NCI-H146 treated with DMSO at 0.1 percent for 48 hours (cell line): ENCODE data around the gene HIP1.
"Not testable (repeated sequence)": the region's sequence is repeated elsewhere in the genome, so short reads cannot be mapped to it uniquely, and the experiment has no call there.

Experiments
- DNase-seq: peaks from one replicate; lab custom pipeline; 2025; ENCODE audit not compliant: unreplicated experiment; lab: John Stamatoyannopoulos, UW

Gene HIP1

DNA sequence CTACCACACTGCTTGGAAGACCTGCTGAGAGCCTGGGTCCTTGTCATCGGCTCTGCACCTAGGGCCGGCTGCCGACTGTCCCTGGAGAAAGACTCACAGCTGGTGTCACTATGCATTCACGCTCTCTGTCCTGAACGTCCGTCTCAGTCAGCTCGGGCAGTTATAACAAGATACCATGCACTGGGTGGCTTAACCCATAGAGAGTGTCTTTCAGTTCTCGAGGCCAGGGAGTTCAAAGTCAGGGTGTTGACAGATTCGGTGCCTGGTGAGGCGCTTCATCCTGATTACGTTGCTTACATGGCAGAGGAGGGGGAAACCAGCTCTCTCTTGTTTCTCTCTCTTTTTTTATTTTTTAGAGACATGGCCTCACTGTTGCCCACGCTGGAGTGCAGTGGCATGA lies 155.5 kb downstream of the HIP1 start:
- no peak for DNase-seq

DNA sequence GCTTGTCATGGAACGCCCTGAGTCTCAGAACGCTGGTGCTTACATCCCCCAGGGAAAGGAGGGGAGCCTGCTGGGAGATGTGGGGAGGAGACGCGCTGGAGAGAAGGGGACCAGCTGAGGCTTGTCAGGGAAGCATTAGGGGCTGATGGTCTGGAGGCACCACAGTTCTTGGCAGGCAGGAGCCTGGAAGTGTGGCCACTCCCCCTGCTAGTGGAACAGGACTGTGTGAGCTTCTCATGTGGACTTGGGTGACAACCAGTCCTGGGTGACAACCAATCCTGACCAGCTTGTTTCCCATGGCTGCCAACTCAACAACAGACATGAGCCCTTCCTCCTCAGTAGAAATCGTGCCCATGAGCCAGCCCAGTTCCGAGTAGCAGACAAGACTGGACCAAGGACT lies 158.8 kb downstream of the HIP1 start:
- DNase-seq = no peak

DNA sequence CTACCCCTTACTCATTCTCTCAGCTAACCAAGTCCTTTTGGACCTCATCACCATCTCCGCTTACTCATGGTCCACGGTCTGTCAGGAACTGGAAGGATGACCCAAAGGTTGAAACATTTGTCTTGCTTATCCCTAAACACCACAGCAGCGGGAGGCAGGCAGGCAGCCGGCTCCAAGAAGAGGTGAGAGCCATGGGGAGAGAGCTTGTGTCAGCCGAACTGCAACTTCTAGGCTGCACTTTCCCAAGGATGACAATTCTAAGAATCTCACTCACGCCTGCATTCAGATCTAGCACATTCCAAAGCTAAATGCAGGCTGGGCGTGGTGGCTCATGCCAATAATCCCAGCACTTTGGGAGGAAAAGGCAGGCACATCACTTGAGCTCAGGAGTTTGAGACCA lies 160.7 kb downstream of the HIP1 start:
- DNase-seq = no peak

DNA sequence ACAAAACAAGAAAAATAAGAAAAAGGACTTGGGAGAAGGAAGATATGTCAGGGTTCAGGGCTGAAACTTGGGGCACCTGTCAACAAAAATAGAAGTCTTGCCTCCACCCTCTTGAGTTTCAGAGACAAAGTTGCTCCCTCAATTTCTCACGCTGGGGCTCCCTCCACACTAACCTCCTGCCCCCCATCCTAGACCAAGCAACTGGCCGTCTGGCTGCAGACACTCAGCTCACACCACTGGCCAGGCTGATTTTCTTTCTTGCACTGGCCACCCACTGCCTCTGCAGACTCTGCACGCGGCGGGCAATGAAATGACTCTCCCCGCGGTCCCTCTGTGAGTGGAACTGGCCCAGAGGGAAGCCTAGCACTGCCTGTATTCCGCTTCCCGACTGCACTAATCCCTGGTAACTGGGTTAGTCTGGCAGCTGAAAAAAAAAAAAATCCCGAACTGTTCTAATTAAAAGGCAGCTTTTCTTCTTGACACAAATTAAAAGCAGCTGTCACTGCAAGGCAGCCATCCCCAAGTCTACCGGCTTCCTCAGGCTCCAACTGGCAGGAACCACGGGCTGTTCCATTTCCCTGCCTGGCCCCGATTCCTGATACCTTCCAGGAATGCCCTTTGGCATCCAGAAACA lies 163.1 kb downstream of the HIP1 start:
- DNase-seq = no peak

DNA sequence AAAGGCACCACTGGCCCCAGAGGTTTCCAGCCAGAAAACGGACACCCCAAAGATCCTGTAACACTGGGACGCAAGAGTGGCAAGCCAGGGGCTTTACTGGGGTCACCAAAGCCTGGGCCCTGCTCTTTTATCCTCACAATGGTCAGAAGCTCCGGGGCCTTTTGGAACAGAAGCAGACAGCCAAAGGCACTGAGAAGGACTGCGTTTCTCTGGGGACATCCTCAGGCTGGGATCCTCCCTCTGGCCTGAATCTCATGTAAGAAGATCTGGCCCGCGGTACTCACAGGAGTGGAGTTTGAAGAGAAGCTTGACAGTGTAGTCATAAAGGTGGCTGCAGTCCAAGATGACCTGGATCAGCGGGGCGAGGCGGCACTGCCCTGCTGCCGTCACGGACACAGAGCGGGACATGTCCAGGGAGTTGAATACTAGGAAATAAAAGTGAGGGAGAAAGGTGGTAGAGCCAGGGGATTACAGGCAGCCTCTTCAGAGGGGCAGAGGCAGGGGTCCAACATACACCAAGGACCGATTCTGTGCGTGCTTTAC lies 165.2 kb downstream of the HIP1 start:
- no peak for DNase-seq

DNA sequence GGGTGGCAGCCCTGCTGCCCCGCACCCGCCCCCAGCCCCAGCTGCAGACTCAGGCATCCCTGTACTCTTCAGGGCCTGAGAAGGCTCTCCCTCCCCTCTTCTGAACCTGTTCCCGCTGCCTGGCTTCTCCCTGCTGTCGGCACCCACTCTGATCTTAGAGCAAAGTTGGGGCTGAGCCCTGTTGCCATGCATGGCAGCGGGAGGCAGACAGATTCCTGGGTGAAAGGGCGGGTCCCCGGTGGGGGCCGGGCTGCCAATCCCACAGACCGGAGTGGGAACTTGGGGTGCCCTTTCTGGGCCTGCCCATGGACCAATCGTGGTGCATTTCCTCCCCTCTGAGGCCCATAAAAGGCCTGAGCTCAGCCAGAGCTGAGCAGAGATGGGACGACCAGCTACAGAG lies 165.9 kb downstream of the HIP1 start:
- no peak for DNase-seq

DNA sequence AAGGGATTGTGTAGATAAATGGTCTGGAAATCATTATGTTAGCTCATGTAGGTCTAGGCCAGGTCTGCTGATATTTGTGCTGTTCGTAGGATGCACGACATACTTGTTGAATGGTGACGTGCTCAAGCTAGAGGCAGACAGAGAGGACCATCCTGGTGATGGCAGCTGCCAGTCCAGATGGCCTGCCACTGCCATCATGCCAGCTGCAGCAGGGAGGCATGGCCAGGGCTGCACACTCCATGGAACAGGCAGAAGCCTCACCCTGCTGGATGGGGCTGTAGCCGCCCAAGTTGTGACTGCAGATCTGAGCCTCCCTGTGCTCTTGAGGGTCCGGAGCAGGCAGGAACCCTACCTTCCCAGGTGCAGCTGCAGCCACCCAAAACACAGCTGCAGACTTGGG lies 166.3 kb downstream of the HIP1 start:
- DNase-seq = no peak

DNA sequence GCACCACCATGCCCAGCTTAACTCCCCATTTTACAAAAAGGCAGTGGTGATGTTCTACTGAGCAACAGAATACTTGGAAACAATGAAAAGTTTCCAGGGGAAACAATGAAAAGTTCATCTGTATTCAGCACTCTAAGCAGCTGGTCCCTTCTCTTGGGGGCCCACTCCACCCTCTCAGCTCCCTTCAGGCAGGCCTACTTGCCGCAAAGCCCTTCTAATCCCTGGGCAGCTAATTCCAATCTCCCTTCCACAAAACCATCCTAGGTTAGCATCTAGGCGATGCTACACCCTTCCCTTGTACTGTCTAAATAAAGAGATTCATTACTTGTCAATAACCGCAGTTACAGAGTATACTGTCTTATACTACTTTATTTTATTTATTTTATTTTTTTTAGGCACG lies 167.5 kb downstream of the HIP1 start:
- DNase-seq = no peak

DNA sequence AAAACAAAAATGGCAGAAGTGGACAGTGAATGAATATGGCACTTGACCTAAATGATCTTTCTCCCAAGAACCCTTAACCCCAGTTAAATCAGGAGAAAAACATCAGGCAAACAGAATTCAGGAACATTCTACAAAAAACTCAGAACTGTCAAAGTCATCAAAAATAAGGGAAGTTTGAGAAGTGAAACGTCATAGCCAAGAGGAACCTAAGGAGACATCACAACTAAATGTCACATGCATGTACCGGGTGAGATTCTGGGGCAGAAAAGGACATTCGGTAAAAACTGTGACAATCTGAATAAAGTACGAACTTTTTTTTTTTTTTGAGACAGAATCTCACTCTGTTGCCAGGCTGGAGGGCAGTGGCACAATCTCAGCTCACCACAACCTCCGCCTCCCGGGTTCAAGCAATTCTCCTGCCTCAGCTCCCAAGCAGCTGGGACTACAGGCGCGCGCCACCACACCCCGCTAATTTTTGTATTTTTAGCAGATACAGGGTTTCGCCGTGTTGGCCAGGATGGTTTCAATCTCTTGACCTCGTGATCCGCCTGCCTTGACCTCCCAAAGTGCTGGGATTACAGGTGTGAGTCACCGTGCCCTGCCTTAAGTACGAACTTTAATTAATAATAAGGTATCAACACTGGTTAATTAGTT lies 169.0 kb downstream of the HIP1 start:
- DNase-seq = not testable (repeated sequence)

DNA sequence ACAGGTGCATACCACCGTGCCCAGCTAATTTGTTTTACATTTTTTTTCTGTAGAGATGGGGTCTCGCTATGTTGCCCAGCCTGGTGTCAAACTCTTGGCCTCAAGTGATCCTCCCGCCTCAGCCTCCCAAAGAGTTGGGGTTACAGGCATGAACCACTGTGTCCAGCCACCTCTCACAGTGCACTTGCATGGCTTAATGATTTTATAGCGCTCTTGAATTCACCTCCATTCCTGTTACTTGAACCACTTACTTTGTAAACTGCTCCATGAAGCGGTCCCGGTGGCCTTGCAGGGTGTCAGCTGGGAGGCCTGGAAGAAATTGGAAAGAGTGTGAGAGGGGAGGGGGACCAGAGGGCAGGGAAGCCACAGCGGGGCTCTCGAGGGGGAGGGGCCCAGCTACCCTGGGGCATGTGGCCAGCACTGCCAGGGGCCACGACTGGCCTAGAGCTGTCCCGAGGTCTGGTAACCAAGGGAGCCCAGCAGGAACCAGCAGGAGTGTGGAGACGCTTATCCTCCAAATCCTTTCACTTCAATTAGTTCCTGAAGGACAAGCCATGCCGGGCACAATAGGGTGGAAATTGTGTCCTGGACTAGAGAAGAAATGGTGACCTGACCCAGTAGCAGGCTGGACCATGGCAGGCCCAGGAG lies 170.7 kb downstream of the HIP1 start:
- DNase-seq = no peak

DNA sequence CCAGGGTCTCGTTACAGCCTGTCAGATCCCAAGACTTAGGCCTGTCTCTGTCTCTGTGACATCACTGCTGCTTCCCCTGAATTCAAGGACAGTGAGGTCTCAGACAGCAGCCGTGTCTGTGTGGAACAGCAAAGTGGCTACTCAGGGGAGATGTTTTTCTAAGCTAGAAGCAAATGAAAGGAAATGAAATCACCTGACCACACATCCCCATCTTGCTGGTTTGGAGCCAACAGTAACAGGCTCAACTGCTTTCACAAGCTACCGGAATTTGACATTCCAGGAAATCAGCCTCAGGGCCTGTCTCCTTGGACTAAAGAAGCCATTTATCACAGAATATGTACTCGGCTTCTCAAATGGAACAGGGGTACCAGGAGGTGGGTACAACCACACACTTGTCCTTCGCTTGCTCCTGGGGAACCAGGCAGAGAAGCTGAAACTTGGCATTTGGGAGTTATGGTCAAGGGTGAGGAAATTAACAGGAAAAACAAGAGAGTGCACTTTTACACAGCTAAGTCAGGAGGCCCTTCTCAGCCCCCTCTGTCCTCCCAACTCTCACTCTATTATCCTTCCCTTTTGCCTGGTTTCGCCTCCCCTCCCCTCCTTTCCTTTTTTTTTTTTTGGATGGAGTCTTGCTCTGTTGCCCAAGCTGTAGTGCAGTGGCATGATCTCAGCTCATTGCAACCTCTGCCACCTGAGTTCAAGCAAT lies 173.5 kb downstream of the HIP1 start:
- DNase-seq = no peak

DNA sequence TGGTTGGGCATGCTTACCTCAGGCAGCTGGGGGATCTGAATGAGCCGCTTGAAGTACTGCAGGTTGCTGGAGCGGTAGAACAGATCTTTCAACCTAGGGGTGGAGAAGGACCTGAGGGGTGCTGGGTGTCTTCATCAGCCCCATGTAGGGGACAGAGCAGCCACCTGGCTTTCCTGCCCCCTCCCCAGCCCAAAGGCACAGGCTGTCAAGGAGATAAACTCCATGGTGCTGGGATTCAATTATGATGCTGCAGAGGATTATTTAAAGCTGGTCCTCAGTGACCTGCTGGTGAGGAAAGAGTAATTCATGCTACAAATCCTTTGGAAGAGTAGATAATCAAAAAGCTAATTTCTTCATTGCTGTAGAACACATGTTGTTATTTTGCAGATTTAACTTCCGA lies 175.6 kb downstream of the HIP1 start:
- no peak for DNase-seq

DNA sequence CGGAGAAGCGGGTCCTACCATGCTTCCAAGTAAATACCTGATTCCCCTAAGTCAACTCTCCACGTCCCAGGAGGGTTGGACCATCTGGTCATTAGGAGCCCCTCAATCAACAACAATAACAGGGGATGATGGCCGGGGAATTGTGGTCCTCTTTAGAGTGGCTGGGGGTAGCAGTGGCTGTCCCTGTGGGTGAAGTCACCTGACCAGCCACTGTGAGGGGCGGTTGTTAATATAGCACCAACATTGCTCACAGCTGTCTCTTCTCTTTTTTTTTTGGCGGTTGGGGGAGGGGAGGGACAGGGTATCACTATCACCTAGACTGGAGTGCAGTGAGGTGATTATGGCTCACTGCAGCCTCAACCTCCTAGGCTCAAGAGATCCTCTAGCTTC lies 178.8 kb downstream of the HIP1 start:
- no peak for DNase-seq

DNA sequence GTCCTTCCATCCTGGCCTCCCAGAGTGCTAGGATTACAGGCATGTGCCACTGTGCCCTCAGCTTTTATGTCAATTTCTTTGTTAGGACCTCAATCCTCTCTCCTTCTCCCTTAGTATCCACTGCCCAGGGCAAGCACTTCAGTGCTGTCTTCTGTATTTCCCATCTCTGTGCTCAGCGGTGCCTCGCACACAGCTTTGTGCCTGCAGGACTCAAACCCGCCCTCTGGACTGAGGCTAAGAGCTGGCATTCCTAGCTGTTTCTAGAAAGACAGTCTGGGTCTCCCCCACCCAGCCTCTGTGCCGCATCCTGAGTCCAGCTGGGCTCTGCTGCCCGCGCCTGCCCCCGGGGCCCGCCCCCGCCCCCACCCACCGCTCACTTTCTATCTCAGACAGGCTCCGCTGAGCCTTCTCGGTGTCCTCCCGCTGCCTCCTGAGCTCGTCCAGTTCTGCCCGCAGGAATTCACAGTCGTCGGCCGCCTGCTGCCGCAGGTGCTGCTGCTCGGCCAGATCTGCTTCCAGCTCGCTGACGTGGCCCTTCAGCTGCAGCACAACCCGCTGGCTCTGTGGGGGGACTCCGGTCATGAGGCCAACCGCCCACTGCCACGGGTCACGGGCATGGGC lies 179.3 kb downstream of the HIP1 start:
- no peak for DNase-seq

DNA sequence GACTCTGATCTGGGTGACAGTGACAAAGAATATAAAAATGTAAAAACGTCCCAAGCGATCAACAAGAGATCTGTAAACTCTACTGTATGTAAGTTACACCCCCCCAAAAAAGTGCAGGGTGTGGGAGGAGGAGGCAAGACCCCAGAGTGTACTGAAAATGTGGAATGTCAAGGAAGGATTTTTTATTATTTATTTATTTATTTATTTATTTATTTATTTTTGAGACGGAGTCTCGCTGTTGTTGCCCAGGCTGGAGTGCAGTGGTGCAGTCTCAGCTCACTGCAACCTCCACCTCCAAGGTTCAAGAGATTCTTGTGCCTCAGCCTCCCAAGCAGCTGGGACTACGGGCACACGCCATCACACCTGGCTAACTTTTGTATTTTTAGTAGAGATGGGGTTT lies 181.9 kb downstream of the HIP1 start:
- DNase-seq = not testable (repeated sequence)

DNA sequence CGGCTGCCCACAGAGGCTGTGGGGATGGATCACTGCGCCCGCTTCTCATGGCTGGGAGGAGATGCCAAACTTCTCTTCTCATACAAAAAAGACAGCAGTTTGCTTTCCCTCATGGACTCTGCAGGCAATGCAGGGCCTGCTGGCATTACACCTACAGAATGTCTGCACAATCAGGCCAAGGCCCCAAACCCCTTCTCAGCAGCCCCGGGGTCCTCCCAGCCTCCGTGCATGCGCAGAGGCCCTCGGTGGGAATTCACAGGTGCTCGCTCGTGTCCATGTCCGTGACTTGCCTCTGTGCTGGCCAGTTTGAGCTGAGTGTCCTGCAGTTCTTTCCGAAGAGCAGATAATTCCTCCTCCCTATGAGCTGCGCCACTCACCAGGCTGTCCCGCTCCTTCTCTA lies 183.0 kb downstream of the HIP1 start:
- DNase-seq = no peak

DNA sequence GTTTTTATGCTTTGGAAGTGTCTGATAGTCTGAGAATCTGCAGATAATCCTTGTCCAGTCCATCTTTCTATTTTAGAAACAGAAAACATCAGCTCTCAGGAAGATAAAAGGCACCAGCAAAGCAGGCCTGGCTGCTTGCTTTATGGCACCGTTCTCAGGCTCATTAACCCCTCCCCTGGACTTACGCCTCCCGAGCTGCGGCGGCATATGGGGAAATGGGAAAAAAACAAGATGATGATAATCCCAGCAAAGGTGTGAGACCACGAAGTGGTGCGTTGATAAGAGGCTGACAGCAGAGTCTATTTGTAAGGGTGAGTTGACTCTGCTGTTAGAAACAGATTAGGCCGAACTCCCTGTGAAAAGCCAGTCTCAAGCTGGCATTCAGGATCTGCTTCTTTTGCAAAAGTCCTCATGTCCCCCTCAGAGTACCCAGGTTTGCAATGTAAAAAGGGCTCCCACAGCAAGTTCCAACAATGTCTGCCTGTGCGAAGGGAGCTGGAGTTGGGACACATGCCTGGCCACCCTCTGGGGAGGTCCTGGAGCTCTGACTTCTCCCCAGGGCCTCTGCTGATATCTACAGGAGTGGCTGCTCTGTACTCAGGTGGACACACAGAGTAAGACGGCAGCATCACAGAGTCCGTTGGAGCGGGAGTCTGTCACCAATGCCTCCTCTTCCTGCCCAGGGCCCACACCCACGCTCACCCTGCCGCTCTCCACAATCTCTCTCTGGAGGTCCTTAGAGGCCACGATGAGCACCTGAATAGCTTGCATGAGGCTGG lies 192.3 kb downstream of the HIP1 start:
- DNase-seq = no peak

DNA sequence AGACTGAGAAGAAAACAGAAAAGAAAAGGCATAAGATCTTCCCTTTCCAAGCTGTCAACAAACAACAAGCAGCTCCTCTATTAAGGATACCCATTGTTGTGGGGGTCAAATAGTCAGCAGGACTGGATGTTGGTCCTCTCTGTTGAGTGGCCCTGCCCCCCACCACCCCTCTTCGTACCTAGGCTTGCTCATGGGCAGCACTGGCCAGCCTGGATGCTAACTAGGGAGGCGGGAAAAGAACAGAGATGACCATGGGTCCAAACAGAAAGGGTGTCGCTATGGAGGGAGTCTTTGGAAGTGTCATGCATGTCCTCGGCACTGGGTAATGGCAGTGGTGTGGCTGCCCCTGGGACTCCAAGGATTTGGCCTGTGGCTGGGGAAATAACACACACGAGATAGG lies 201.0 kb downstream of the HIP1 start:
- DNase-seq = no peak

DNA sequence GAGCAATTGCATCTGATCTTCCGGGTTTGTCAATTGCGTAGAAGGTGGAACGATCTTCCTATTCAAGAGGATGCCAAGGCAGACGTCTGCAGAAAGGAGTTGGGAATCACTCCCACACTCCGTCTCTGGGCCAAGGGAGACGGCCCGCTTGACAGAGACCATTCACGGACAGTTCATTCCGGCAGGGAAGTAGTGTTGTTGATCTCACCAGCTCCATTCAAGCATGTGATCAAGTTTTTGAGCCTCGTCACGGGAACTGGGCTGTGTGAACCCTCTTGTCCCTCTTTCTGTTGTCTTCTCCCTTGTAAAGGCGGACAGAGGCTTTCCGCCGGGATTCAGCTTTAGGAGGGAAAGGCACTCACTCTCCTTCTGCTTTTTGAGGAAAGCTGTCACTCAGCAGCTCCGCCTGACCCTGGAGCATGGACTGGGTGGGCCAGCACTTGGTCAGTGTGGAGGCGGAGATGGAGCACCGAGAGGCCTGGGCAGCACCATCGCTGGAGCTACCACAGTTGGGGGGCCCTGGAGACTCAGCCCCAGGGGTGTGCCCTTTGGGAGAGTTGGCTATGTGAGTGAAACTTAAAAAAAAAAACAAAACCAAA lies 201.7 kb downstream of the HIP1 start:
- DNase-seq = no peak

DNA sequence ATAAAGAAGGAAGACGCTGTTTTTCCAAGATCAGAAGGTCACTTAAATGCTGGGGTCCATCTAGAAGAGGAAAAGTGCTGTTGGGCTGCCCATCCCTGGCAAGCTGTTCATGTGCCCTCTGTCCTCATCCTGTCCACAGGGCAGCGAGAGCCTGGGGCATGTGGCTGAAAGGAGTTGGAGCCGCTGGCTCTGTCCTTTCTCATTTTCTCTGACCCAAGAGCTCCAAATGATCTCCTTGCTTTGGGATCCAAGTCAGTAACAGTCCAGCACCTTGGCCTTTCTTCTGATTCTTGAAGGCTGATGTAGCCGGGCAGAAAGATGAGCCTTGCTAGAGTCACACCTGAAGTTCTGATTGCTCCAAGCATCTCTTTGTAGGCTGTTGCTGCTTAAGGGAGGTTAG lies 202.2 kb downstream of the HIP1 start:
- no peak for DNase-seq
